Measurements from ENCODE around the gene ATRN. TPM values are rescaled to one million over a fixed set of nuclear protein-coding genes. Genes with fewer than 3 reads are reported as not detected.
"Not testable (repeated sequence)": the region's sequence is repeated elsewhere in the genome, so short reads cannot be mapped to it uniquely, and the experiment has no call there.

The ATRN gene
- total and polyA plus RNA-seq, 2 experiments from 2014 or later, result 13.6 to 26.8 TPM

- no peak for TF ChIP-seq CTCF (IDR thresholded peaks at IDR 0.05; ENCODE audit: low read depth, low read length)
- H3K36me3 ChIP-seq, result no peaks in the 10 kb centered on the region
- H3K9me3 ChIP-seq (ENCODE audit: low read depth), result no peaks in the 10 kb centered on the region
Measured at GRCh38 chr20:3515379-3516170, 44.8 kb downstream of the ATRN start.

GRCh38 chr20:3521852-3522740 lies 51.3 kb downstream of the ATRN start:
- Histone ChIP-seq H3K27ac (no peak overlapping the region), H3K27me3 (no peaks in the 10 kb centered on the region), H3K36me3 (no peaks in the 10 kb centered on the region), H3K4me1 (ENCODE audit: low read depth) (no peaks in the 10 kb centered on the region), H3K9me3 (ENCODE audit: low read depth) (no peaks in the 10 kb centered on the region), H3K4me3 (no peak overlapping the region)
- DNase-seq (ENCODE audit: low read depth in 1 of 2, low spot score in 1 of 2), result no peak
- no peak for TF ChIP-seq CTCF (IDR thresholded peaks at IDR 0.05; ENCODE audit: low read depth, low read length)

More at GRCh38 chr20:3515379-3516170, 44.8 kb downstream of the ATRN start:
- no peak overlapping the region for H3K4me3 ChIP-seq
- H3K27me3 ChIP-seq, result no peaks in the 10 kb centered on the region
- no peak overlapping the region for H3K27ac ChIP-seq
- H3K4me1 ChIP-seq (ENCODE audit: low read depth), result peaks cover 4% of the 10 kb centered on the region
- DNase-seq (ENCODE audit: low read depth in 1 of 2, low spot score in 1 of 2), result no peak

GRCh38 chr20:3524696-3525095 lies 53.9 kb downstream of the ATRN start:
- DNase-seq (ENCODE audit: low read depth in 1 of 2, low spot score in 1 of 2); H3K27me3 ChIP-seq; H3K4me3 ChIP-seq; H3K4me1 ChIP-seq (ENCODE audit: low read depth); H3K27ac ChIP-seq; H3K36me3 ChIP-seq; H3K9me3 ChIP-seq (ENCODE audit: low read depth): not testable (repeated sequence)

GRCh38 chr20:3532089-3532615 lies 61.3 kb downstream of the ATRN start:
- Histone ChIP-seq H3K36me3 (peaks cover 2% of the 10 kb centered on the region), H3K27ac (no peak overlapping the region), H3K4me1 (ENCODE audit: low read depth) (no peaks in the 10 kb centered on the region), H3K27me3 (no peaks in the 10 kb centered on the region), H3K4me3 (no peak overlapping the region), H3K9me3 (ENCODE audit: low read depth) (no peaks in the 10 kb centered on the region)
- DNase-seq (ENCODE audit: low read depth in 1 of 2, low spot score in 1 of 2), result no peak
- no peak for TF ChIP-seq CTCF (IDR thresholded peaks at IDR 0.05; ENCODE audit: low read depth, low read length)

GRCh38 chr20:3537733-3538132 lies 66.9 kb downstream of the ATRN start:
- not testable (repeated sequence) for H3K27me3 ChIP-seq; H3K27ac ChIP-seq; H3K36me3 ChIP-seq; H3K4me1 ChIP-seq (ENCODE audit: low read depth); H3K4me3 ChIP-seq; H3K9me3 ChIP-seq (ENCODE audit: low read depth); DNase-seq (ENCODE audit: low read depth in 1 of 2, low spot score in 1 of 2)

GRCh38 chr20:3539311-3540107 lies 68.7 kb downstream of the ATRN start:
- no peak overlapping the region for H3K27ac ChIP-seq

More at GRCh38 chr20:3539311-3540107, 68.7 kb downstream of the ATRN start:
- TF ChIP-seq CTCF (IDR thresholded peaks at IDR 0.05; ENCODE audit: low read depth, low read length), result no peak
- peaks cover 2% of the 10 kb centered on the region for H3K36me3 ChIP-seq
- peak in 1 of 2 donors; percentile 22 for DNase-seq (ENCODE audit: low read depth in 1 of 2, low spot score in 1 of 2)
- H3K4me3 ChIP-seq, result no peak overlapping the region
- H3K27me3 ChIP-seq, result no peaks in the 10 kb centered on the region
- H3K4me1 ChIP-seq (ENCODE audit: low read depth), result no peaks in the 10 kb centered on the region
- H3K9me3 ChIP-seq (ENCODE audit: low read depth), result no peaks in the 10 kb centered on the region
